Cerebellar nuclear complex (tissue), 1 donor: ENCODE results near the gene PAOX.
"Not testable (repeated sequence)": the region's sequence is repeated elsewhere in the genome, so short reads cannot be mapped to it uniquely, and the experiment has no call there.

Experiments
- DNase-seq, 2 experiments: peaks; one replicate each; lab custom pipeline; 2025; lab: John Stamatoyannopoulos, UW

The PAOX gene

GRCh38 chr10:133405844-133406527 is 26.9 kb downstream of the PAOX start:
- DNase-seq, result no peak

- no peak for DNase-seq
Observed at GRCh38 chr10:133411523-133412380, 32.7 kb downstream of the PAOX start.

GRCh38 chr10:133412381-133412711 is 33.3 kb downstream of the PAOX start:
- DNase-seq, result no peak

- not testable (repeated sequence) for DNase-seq
Observed at GRCh38 chr10:133414401-133414800, 35.3 kb downstream of the PAOX start.

- no peak for DNase-seq
Observed at GRCh38 chr10:133415752-133416151, 36.7 kb downstream of the PAOX start.

- no peak for DNase-seq
Observed at GRCh38 chr10:133418289-133418993, 39.4 kb downstream of the PAOX start.

GRCh38 chr10:133419211-133419950 is 40.3 kb downstream of the PAOX start:
- no peak for DNase-seq

- no peak for DNase-seq
Observed at GRCh38 chr10:133420028-133420427, 41.0 kb downstream of the PAOX start.

- DNase-seq, result no peak
Observed at GRCh38 chr10:133420579-133420978, 41.5 kb downstream of the PAOX start.

GRCh38 chr10:133421336-133422222 is 42.5 kb downstream of the PAOX start:
- DNase-seq, result no peak

GRCh38 chr10:133422223-133422806 is 43.3 kb downstream of the PAOX start:
- no peak for DNase-seq

GRCh38 chr10:133422807-133423771 is 44.0 kb downstream of the PAOX start:
- DNase-seq, result no peak

- DNase-seq, result not testable (repeated sequence)
Observed at GRCh38 chr10:133424102-133424501, 45.0 kb downstream of the PAOX start.

- not testable (repeated sequence) for DNase-seq
Observed at GRCh38 chr10:133424601-133425000, 45.5 kb downstream of the PAOX start, which contains the start of gene SPRN. Gene SPRN, minus strand, starts transcription at chr10:133424625. Its CDS starts 944 bp downstream, at chr10:133423681.

GRCh38 chr10:133429571-133429970 is 50.5 kb downstream of the PAOX start:
- DNase-seq, result not testable (repeated sequence)

GRCh38 chr10:133431888-133432613 is 53.0 kb downstream of the PAOX start:
- DNase-seq, result not testable (repeated sequence)

- not testable (repeated sequence) for DNase-seq
Observed at GRCh38 chr10:133432789-133433188, 53.7 kb downstream of the PAOX start.

- no peak for DNase-seq
Observed at GRCh38 chr10:133438711-133439273, 59.7 kb downstream of the PAOX start.
